ENCODE results near the gene PIGH.
A peak's percentile ranks its signal among the peaks of the same experiment; 100 is the strongest.

Gene PIGH

DNA sequence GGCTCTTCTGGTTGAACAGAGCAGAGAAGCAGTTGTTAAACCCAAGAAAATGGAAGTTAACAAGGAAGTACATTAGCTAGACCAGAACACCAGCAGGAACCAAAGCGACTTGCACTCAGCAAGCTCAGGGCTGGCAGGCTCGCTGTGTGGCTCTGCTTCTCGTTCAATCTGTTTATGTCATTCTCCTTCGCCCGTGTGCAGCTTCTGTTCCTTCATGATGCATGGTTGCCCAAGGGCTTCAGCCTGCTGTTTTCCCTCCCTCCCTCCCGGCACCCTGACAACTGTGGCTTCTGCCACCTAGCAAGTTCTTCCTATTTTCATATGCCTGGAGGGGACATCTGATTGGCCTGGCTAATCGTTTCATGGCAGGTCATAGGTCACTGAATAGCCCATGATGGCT lies 25.3 kb downstream of the PIGH start:
- no peak for DNase-seq

DNA sequence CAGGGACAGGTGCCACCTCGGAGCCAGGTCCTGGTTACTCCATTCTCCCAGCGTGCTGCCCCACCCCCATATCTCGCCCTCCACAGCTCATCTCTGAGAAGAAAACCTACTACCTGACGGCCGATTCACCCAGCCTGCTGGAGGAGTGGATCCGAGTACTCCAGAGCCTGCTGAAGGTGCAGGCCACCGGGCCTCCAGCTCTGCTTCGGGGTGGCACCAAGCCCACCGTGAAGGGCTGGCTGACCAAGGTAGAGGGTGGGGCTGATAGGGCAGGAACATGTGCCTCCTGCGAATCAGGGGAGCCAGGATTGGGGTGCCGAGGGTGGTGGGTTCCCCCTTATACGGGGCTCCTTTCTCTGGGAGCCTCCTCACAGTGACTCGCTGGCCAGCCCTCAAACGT lies 25.9 kb downstream of the PIGH start:
- no peak for DNase-seq

DNA sequence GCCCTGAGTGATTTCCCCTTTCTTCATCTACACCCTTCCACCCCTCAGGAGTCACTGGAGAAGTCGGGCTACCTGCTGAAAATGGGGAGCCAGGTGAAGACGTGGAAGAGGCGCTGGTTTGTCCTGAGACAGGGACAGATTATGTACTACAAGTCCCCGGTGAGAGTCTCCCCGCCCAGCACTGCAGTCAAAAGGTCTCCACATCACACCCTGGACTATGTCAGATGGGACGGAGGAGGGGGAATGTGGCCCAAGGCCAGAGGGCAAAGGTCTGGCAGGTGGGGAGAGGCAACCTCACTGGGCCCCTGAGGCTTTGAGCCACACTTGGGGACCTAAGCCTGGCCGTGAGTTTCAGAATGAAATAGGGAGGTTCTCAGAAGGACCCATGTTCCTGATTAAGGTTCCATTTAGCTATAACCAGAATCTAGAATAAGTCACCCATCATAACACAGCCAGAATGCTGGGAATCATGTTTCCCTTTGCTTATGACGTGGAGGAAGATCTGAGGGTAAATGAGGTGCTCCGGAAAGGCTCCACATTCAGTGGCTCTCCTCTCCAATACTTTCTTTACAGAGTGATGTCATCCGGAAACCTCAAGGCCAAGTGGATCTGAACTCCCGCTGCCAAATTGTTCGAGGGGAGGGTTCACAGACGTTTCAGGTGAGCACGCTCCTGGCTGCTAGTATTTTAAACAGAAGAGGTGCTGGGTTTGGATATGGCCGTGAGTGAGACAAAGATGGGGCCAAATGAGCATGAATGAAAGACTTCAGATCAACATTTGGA lies 26.6 kb downstream of the PIGH start:
- no peak for DNase-seq

DNA sequence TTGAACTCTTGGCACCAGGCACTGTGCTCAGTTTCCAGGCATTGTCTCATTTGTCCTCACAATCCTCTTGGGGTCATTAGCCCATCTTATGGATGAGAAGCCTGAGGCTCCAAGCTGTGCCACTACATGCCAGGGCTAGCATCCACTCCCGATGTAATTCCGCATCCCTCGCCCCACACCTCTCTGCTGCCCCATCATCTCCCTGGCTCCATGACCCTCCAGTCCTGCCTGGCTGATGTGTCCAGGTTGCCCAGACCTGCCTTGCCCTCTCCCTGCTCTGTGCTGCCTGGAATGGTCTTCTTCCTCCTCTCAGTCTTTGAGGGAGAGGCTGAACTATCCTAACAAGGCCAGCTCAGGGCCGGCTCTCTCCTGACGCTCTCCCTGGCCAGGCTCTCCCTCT lies 27.5 kb downstream of the PIGH start:
- no peak for DNase-seq

DNA sequence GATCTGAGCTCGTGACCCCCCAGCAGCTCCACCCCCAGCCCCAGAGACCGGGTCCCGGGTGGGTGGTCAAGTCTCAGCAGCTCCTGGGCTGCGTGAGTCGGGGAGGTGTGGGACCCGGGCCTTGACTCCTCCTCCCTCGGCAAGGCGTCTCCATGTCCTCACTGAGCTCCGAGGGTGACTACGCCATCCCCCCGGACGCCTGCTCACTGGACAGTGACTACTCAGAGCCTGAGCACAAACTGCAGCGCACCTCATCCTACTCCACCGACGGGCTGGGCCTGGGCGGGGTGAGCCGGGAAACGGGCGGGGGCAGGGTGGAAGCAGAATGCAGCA lies 28.1 kb downstream of the PIGH start:
- no peak for DNase-seq

DNA sequence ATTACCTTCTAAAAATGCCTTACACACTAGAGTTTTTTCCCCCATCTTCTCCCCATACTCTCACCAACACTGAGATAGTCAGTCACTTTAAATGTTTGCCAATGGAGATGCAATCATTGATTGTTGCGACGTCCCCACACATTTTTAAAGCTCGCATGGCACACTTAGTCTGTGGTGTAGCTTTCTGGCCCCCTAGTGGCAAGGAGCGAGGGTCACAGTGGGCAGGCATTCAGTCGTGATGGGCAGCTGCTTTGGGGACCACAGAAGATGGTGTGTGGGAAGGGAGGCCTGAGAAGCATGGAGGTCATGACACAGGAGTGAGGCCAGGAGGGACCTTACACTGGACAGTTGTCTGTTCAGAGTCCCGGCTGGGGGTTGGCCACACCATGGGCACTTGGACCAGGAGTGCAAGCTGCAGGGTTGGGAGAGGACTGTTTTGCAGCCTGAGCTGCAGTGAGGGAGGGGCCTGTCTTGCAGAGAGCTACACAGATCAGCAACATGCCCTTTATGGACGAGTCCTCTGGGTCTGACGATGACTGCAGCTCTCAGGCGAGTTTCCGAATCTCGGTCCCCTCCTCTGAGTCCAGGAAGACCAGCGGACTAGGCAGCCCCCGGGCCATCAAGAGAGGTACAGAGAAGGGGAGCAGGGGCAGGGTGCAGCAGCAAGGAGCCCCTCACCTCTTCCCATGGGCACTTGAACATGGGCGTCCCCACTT lies 28.6 kb downstream of the PIGH start:
- DNase-seq = peak; percentile 52

DNA sequence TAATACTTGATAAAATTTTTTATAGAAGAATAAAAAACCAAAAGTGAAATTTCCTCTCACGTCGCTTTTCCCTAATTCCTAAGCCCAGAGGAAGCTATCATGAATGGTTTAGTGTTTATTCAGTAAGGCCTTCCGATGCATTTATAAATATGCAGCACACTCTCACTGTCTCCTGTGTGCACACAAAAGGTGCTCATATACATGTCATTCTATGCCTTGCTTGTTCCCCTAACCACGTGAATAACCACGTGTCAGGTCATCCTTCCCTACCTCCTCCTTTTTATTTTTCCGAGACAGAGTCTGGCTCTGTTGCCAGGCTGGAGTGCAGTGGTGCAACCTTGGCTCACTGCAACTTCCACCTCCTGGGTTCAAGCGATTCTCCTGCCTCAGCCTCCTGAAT lies 29.6 kb downstream of the PIGH start:
- no peak for DNase-seq

DNA sequence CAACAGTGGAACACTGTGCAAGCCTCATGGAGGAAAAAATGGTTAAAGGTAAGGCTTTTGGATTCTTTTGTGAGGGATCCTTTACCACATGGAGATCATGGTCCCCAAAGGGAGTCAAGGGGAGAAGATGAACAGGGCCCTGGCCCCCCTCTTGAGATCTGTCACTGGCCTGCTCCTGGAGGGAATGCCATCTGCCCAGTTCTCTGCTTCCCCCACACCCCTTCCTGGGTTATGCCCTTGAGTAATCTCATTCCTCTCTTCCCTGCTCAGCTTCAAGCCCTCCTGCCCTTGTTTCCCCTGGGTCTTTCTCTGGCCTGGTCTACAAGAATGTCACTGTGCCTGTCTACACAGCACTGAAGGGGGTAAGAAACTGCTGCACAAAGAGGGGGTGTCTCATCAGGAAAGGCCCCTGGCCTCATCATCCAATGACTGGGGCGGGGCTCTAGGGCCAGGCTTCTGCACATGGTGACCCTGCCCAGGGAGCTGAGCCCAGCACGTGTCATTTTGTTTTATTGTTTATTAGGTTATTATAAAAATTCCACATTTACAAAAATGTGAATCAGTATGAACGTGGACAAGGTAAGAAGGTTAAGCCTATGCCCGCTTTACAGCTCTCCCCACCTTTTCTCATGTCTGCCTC lies 30.3 kb downstream of the PIGH start:
- no peak for DNase-seq

DNA sequence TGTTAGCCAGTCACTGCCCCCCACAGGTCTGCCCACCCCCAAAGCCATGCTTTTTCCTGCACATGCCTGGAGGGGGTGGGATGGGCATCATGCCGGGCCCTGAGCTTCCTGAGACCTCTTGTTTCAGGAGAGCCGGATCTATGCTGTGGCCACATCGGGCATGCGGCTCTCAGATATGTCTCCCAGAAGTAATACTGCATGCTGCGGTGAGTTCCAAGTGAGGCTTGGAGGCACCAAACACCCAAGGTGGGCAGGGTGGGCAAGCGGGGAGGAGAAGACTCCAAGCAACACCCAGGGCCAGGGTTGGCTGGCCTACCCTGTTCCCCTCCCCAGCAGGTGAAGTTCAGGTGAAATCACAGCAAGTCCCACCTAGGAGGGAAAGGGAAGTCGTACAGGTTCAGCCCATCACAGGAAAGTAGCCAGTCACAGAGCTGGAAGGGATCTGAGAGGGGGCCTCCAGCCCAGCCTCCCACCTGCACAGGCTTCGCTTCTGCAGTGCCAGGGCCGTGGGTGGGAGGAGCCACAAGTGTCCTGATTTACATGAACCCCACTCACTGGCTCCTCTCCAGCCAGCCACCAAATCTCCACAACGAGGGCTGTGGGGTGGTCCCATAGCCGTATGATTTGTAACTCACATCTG lies 30.9 kb downstream of the PIGH start:
- no peak for DNase-seq

DNA sequence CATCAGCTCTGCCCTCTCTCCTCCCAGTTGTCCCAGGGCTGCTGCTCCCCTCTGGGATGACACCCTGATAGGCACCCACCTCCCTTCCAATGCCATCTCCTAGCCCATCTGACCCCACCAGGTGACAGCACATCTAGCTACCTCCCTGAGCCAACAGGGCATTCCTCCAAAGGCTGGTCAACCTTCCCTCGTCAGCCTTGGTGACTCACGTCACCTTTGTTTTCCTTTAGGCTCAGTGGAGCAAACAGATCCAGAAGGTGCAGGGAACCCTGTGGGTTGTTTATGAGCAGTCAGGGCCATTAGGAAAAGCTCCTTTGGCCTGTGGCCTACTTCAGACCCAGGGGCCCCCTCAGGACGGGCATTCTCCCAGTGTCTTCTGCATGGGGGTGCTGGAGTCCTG lies 32.4 kb downstream of the PIGH start:
- DNase-seq = no peak

DNA sequence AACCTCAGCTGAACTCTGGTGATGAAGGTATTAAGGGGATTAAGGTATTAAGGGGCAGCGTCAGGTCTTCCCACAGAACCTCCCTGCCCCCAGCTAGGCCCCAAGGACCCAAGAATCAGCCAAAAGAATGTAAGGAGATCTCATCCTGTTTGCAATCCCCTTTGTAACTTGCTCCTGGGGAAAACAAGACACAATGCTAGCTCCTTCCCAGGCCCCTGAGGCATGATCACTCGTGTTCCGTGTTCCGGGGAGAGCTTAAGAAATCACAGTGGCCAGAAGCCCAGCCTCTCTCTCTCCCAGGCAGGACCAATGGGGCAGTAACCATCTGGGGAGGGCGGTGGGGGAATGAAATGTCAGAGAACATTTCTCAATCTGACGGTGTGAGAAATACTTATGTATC lies 33.2 kb downstream of the PIGH start:
- DNase-seq = no peak

DNA sequence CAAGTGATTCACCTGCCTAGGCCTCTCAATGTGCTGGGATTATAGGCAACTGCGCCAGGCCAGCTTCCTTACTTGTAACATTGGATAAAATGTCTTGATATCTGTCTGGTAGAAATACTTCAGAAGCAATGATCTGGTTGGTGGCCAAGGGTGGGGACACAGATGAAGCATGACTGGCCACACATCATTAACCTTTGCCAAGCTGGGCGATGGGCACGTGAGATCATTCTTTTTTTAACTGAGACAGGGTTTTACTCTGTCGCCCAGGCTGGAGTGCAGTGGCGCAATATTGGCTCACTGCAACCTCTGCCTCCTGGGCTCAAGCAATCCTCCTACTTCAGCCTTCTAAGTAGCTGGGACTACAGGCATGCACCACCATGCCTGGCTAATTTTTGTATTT lies 35.8 kb downstream of the PIGH start:
- DNase-seq = no peak

DNA sequence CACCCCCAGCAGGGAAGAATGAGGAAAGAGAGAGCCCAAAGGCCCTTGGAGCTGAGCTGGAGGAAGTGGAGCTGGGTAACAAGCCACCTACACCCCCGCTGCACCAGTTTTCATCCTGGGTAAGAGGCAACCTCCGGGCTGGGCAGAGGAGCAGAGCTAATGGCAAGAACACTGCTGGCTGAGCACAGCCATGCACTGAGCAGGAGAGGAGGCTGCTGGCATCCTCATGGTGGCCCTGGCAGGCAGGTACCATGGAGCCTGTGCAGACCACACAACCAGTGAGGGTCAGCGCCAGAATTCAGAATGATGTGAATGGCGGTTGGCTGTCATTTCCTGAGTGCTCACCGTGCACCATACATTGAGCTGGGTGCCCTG lies 37.3 kb downstream of the PIGH start:
- no peak for DNase-seq

DNA sequence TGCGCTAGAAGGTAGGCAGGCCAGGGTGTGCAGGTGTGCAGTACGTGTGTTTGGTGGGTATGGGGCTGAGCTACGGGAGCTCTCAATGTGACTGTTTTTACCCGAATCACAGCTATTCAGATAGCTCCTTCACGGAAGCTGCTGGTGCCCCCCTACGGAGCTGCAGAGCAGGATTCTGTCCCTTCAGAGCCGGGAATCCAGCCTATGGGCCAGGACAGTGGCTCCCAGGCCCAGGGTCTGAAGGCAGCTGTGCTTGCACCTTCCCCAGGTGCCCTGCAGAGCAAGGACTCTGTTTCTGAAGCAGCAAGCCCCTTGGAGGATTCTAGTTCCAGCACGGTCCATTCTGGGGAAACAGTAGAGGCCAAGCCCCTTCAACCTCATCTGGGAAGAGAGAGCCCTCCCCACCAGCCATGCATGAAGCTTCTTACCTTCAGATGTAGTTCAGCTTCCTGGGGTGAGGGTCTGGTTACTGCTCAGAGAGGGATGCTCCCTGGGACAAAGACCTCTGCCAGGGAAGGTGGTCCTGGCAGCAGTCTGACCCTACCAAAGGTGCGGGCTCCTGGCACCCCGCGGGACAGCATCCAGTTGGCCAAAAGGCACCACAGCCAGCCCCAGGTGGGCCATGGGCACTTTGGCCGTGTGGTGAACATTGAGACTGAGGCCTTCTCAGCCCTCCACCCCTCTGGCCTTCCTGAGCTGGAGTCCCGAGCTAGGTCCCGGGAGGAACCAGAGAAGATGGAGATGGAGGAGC lies 37.9 kb downstream of the PIGH start:
- no peak for DNase-seq

DNA sequence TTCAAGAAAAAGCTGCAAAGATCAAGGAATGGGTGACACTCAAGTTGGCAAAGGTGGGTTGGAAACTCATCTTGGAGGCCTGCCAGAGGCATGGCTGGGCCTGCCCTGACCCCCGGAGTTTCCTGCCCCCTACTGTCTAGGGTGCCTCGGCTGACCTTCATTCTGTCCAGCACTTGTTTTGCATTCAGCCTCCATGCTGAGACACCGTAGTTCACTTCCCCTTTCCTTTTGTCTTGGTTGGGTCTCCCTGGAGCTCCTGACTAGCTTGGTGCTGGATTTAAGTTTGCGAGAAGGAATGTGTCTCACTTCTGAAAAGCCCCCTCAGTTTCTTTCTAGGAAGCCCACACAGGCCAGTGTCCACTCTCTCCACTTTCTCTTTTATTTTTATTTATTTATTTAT lies 40.4 kb downstream of the PIGH start:
- no peak for DNase-seq

DNA sequence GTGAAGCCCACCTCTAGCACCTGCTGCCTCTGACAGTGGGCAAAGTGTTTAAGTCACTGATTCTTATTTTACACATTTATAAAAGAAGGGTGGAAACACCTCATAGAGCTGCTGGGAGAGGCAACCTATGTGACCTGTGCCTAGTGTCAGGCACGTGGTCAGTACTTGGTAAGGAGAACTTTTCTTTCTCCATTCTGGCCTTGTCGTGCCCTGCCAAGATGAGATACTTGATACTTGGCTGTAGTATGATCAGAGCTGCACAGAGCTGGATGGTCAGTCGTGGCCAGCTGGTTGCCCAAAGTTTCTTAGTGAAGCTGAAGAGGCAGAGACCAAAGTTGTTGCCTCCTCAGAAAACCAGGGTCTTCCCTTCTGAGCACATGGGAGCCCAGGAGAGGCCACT lies 42.4 kb downstream of the PIGH start:
- DNase-seq = no peak

DNA sequence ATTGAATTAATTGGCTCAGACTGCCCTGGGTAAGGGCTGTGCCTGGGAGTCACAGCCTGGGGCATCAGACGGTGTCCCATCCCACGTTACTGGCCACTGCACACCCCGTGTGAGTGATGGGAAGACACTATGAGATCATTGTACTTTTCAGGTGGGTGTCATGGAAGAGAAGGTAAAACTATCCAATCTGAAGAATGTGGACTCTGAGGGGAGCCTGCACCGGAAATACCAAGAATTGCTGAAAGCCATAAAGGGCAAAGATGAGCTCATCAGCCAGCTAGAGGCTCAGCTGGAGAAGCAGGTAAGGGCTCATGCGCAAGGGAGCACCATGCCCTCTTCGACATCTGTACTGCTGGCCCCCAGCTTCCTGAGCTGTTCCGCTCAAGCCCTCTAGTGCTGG lies 43.0 kb downstream of the PIGH start:
- DNase-seq = peak; percentile 23

DNA sequence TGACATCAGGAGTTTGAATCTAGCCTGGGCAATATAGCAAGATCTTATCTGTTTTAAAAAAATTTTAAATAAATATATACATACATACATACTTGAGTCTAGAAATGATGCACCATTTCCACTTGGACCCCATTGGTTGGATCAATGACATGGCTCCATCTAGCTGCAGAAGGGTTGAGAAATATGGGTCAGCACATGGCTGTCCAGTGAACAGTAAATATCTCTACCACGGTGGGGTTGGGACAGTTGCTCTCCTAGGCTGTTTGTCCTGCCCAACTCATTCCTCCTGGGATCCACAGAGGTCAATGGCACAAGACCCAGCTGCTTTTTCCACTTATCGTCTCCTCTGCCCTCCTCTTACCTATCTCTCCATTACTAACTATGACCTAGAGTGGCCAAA lies 43.4 kb downstream of the PIGH start:
- DNase-seq = no peak

DNA sequence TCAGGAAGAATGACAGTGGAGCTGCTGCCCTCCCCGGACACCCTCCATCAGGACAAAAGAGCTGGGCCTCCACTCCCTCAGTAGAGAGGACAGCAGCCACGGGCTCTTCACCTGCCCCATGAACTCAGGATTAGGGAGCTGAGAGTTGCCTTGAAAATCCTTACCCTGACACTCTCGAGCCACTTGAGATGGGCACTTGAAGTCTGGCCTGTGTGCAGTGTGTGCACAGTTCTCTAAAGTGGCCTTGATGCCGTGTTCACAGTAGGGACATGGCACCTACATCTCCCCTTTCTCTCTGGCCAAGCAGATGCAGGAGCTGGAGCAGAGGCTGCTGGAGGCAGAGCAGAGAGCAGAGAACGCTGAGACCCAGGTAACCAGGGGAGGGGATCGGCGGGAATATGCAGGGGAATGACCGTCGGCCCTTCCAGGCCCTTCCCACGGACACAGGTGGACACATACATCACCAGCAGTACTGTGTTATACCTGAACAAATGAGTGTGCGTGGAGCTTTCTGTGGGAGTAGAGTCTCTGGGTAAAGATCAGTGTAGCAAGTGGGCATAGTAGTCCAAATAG lies 44.5 kb downstream of the PIGH start:
- DNase-seq = no peak

DNA sequence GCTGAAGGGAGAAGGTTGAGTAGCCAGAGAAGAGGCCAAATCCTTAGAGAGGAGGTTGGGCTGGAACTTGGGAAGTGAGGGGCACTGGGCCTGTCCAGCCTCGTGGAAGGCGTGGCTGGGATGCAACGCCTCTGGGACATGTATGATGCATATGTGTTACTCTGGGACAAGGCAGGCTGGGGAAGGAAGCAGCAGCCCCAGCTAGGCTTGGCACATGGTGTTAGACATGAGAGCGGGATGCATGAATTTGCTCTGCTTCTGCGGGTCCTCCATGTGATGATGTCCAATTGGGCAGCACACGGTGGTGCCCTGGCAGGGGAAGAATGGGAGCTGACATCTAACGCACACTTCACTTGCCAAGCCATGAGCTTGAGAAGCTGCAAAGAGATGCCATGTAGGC lies 45.7 kb downstream of the PIGH start:
- DNase-seq = no peak

DNA sequence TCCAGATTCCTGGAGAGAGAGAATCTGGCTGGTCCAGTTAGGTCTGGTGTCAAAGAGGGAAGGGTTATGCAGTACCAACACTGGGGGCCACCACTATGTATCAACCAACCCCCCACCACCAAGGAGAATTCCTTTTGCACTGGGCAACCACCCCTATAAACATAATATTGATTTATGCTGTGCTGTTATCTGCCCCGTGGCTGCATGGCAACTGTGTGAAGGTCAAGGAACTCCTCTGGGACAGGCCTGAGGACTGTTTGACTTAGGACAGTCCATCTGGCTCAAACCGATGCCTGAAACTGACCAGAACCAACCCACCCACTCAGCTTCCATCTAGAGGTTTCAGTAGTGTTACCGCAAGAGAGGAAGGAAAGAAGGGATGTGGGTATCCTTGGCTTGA lies 46.5 kb downstream of the PIGH start:
- no peak for DNase-seq

DNA sequence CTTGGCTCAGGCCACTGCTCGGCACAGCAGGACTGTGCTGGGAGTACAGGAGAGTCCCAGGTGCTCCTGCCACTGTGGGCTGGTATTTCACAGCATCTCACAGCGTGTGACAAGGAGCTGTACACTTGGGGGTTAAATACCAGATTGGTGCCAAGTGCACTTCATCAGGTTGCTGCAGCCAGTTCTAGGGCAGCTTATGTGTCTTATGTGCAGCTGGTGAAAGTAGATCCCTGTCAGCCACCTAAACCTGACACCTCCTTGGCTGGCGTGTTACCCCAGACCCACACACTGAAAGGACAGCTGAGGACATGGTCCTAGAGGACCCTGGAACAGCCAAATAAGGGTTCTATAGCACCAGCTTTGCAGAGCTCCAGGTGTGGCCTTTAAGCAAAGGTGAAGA lies 48.1 kb downstream of the PIGH start:
- DNase-seq = no peak

DNA sequence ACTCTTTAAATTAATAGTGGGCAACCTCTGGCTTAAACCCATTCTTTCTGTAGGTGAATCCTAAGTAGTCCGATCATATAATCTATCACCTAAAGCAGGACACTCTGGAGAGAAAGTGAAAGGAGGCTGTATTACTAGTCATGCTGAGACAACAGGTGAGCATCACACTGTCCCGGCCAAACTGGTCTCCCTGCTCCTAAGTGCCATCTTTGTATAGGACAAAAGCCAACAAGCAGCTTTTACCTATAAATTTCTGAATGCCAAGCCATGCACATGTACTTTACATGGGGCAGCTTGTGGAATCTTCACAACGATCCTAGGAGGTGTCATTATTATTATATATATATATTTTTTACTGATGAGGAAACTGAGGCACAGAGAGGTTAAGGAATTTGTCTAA lies 48.9 kb downstream of the PIGH start:
- DNase-seq = no peak

Measured in fibroblast of skin of back (primary cell).